NCI-H1436 (cell line): ENCODE results near the gene KLF7.

ENCODE experiments used
- DNase-seq: peaks from one replicate; lab custom pipeline; 2025; lab: John Stamatoyannopoulos, UW

Gene KLF7

DNA sequence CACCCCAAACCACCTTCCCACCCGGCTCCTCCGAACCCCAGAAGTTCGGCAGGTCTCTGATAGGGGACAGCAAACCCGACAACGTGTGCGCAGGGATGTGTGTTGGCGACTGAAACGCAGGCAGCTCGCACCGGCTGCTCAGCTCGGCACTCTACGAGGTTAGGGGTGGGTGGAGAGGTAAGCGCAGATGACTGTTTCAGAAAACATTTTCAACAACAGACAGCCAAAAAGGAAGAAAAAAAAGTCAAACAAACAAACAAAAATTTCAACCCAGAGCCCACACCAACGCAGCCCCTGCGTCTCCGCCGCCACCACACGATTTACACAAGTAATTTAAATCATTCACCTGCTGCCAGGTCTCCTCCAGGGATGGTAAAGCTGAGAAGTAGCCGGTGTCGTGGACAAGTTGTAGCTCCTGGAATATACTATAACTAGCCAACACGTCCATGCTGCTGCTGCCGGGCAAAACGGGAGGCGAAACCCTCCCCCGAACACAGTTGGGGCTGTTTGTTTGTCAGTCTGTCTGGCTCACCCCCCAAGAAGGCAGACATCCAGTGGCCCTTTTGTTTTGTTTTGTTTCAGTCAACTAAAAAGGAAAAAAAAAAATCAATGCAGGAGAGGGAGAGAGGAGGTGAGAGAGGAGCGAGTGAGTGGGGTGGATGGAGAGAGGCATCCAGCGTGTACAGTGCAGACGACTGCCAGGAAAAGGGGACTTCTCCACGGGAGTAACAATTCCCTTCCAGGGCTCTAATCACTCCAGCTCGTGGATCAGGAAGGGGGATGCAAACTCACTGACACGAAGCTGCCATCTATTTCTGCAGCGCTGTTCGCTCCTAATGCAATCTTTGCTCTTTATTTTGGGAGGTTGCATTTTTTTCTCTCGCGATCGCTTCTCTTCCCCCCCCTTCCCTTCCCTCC lies at the start of gene KLF7:
Gene KLF7 (minus strand): TSS at position 828 of the 918 bp plus-strand sequence. CDS start 380 bp downstream, at position 448.
- no peak for DNase-seq

DNA sequence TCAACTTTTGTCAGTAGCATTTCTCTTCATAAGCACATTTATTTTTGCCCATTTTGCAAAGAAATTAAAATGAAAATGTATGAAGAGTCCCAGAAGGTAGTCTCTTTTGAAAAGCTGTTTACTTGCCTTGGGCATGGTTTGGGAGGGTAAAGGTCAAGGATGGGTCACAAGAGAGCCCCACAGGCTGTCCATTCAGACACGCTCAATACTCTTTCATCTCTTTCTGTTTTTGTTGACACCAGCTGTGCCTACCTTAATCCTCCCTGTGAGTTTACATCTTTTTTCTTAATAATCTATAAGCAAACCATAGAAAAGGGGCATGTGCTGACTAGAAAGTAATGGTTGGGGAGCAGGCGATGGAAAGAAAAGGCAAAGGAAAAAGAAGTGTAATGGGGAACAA lies 49.6 kb upstream of the KLF7 start:
- no peak for DNase-seq

DNA sequence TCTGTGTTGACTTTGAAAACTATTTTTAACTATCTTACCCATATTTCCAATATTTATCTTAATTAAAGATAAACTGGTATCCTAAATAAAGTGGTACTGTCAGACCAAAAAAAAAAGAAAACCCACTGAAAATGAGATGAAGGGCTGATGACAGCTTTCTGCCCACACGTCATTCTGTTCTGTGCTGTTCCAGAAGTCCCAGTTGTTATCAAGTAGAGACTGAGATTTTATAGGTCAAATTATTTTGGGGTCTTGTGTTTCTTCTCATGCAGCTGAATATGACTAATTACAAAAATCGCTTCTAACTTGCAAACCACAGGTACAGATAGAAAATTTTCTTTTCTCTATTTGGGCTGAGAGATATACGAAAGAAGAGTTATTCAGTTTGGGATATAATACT lies 48.7 kb upstream of the KLF7 start:
- DNase-seq = no peak

DNA sequence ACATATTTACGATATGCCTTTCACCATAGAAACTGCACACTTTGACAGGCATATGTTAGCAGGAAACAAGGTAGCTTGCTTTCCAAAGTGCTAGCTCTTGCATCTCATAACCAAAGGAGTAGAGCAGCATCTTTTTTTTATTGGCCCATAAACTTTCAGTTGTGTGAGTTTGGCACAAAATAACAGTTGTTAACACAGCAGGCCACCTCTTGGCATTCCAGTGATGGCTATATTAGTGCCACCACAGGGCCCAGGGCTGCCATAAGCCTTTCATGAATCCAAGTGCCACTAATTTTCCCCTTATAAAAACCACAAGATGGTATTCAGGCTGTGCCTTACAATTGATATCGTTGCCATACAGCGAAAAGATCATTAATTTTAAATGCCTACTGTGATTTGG lies 40.3 kb upstream of the KLF7 start:
- no peak for DNase-seq

DNA sequence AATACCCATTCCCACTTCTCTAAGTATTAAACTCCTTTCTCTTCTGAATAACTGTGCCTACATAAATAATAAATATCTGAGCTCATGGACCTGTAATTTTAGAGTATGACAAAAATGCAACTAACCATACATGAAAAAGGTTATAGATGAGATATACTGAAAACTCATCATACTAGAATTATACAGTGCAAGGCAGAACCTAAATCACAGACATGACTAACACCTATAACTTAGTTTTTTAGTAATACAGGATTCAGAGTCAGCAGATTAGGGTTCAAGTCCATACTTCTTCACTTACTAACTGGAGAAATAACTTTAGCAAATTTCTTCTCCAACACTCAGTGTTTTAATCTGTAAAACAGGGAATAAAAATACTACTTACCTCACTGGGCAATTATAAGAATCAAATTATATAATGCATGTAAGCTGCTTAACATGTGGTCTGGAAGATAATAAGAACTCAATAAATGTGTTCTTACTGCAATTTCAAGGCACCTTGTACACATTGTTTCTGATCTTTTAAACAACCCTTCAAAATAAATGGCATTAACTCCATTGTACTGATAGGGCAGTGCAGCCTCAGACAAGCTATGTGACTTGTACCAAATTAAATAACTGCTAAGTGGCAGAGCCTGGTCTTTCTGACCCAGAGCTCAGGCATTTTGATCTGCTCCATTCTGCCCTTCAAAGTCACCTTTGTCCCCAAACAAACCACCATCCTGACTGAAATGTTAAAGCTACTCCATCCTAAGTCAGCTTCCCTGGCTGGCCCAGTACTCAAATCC lies 39.6 kb upstream of the KLF7 start:
- no peak for DNase-seq

DNA sequence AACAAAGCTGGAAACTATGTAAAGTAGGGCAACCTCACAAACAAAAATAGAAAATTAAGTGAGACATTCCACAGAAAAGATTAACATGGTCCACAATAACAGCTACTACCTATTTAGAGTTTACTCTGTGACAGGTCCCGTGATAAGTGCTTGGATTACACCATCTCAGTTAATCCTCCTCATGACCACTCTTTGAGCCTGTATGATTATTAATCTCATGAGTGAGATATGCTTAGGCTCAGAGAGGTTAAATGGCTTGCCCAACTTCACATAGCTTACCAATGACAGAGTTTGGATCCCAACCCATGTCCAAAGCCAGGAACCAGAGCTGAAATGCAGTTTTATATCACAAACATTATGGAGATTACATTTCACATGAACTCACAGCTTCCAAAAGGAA lies 37.3 kb upstream of the KLF7 start:
- no peak for DNase-seq

DNA sequence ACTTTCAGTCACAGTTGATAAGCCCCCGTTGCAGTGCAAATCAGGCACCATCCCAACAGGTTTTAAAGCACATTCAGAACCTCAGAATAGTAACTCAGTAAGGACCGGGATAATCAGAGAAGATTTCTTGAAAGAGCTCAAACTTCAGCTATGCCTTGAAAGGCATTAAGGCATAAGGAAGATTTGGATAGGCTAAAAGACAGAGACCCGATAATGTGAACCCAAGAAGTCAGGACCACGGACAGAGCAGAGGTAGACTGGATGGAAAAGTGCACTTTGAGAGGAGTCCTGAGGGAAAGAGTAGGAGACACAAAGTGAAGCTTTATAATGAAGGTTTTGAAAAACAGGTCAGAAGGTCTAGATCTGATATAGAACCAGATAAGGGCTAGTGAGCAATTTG lies 36.9 kb upstream of the KLF7 start:
- no peak for DNase-seq

DNA sequence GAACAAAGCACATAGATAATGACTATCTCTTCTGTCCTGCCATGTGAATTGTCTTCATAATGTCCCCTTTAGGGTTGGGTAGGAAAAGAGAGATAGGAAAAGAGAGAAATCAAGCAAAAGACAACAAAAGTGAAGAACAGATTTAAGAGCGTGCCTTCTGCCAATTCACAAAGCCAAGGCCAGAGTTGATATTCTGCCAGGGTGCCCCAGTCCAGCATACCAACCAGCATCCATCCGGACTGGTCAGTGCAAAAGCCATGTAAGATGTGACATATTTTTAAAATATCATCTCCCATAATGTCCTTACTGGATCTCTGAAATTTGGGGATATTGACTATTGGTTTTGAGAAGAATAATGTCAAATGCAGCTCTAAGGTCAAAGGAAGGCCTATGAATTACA lies 35.7 kb upstream of the KLF7 start:
- no peak for DNase-seq

DNA sequence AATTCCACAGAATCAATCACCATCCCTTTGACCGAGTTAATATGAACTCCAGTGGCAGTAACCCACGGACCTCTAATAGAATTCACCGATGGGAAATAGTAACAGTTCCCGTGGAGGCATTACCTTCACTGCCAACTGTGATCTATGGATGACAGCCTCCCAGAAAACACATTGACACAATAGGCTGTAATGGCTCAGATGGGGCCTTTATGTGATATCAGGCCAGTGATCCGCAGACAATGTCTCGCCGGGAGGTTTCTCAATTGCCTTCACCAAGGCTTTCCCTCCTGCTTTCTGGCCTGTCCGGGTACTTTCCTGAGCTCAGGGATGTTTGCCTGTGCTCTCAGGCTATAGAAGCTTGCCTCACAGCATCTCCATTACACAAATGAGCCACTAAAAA lies 34.4 kb upstream of the KLF7 start:
- no peak for DNase-seq

DNA sequence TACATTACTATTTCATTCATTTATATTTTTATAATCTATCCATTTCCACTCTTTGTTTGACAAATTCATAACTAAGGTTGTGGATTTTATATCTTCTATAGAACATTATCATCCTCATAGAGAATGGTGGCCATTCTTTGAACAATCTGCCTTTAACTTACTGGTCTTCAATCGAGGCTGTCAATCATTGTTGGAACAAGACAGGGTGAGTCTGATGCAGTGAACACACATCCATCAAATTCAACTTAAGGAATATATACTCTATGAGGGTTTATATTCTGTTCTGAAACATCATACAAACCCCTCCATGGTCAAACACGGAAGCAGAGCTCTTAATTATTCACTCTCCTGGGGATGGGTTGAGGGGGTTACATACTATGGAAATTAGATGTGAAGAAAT lies 28.3 kb upstream of the KLF7 start:
- no peak for DNase-seq

DNA sequence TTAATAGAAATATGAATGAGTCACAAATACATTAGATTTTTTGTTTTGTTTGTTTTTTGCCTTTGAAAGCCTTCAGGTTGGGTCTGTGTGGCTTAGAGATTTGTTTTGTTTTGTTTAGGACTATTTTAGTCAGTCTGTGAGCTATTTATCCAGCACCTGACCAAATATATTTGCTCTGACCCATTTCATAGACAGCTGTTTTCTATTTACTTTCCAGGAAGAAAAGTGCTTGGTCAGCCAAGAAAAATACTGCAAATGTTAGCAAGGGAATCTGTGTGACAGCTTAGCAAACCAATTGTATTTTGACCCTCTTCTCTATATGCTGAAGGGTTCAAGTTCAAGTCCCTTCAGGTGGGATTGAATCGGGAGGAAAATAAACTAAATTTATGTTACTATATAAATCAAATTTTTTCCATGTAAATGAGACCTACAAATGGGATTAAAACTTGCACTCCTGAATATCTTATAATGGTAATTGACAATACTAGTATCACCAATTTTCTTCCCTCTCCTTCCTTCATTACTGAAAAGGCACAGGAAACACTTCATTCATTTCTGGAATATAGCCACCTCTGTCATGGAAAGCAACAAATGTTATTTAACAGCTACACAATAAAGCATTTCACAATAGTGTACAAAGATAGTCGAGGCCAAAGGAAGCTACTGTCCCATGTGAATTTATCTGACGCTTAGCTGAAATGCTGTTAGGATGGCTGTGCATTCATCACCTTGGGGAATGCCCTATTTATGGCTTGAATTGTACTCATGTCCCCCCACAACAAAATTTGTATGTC lies 23.1 kb upstream of the KLF7 start:
- no peak for DNase-seq

DNA sequence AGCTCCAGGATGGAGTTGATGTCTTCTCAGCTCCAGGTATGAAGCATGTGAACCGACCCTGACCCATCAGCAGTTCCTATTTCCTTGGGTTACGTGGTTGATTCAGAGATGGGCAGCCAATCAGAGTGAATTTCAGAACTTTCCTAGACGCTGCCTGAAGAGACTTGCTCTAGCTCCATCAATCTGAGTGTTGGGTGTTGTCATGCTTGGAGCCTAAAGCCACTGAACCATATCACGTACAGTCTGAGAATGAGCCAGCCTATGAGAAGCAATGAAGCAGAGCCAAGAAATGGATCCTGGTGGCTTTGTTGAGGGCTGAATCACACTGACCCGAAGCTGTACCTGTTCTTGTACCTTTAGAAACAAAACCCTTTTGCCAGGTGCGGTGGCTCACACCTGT lies 19.6 kb upstream of the KLF7 start:
- DNase-seq = no peak

DNA sequence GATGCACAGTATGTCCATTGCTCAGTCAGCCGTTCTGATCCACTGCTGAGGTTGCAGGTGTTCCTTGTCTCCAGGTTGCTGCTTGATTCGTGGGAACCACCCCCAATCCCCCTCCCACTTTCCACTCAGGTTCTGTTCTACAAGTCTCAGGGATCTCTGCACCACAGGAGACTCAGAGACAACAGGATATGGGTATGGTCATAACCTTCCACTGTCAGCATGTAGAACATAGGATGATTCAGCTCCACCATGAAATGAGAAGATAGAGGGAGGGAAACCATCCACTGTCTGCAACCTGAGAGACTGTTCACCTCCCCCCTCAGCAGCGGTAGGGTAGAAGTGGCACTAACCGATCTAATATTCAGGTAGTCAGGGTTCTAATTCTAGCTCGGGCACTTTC lies 19.0 kb upstream of the KLF7 start:
- no peak for DNase-seq

DNA sequence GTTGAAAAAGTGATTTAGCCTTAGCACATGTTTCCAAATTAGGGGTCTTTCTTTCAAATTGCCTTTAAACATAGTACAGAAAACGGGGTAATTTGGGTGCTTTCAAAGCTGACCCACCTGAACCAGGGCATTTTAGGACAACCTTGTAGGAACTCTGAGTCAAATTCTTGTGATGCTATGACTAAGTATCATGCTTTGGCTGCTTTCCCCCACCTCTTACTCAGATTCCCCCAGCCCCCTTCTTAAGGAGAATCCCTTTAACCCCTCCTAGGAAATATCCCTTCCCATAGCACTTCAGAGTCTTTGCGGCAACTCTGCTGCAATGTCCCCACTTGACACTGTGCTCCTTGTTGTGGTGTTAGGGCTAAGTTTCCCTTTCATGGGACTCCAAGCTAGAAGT lies 18.6 kb upstream of the KLF7 start:
- no peak for DNase-seq

DNA sequence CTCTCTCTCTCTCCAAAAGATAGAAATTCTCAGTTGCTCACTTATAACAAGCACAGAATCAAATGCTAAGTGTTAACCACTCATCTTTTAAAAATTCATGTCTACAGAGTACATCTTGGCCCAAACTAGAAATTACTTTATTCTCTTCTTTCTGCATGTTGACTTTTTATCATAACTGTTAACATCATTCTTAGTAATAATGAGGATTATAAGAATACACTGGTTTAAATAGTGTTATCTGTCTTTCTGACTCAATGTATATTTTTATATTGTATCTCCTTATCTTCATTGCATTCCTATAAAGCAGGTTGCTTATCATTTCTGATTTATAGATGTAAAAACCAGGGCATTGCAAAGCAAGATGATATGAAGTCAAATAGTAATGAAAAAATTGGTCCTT lies 17.8 kb upstream of the KLF7 start:
- DNase-seq = no peak

DNA sequence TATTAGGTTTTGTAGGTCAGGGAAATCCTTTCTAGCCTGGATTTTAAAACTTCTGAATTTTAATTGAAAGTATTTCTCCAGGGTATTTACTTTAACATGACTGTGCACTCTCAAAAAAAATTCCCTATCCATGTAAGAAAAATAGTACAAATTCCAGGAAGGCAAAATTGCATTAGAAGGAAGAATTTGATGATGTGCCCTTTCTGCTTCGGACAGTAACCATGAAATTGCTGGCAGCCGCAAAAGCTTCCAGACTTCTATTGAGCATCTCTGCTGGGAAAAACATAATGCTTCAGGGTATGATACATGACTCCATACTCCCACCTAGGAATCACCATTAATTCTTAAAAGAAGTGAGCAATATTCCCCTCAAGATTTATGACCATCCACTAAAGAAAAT lies 17.2 kb upstream of the KLF7 start:
- no peak for DNase-seq

DNA sequence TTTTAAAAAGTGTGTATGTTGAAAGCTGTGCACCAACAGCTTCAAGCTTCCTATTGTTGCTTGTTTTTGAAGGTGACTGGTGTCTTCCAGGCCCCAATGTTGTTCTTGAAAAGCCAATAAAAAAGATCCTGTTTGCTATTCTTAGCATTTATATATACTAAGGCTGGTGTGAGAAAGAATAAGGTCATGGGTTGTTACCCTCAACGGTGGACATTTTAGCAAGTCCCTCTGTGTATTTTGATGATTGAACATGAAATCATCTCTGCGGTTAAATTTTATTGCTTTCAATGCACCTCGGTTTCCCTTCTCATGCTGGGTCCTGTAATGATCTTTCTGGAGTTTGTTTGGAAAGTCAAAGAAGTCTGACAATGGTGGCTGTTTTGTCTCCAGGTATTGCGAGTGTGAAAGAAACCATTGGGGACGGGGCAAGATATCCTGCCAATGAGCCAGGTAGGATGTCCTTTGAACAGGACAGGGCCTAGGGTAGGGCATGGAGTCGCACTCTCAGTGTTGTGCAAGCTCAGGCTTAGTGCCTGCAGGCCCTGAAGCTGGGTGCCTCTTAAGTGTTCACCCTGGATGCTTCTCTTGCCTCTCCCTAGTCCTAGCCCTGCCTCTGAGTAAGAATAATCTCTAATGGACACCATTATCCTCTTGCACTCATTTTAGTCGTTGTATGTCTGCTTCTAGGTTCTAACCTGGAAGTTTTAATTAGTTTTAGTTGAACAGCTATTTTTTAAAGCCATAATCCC lies 16.0 kb upstream of the KLF7 start:
- DNase-seq = no peak

DNA sequence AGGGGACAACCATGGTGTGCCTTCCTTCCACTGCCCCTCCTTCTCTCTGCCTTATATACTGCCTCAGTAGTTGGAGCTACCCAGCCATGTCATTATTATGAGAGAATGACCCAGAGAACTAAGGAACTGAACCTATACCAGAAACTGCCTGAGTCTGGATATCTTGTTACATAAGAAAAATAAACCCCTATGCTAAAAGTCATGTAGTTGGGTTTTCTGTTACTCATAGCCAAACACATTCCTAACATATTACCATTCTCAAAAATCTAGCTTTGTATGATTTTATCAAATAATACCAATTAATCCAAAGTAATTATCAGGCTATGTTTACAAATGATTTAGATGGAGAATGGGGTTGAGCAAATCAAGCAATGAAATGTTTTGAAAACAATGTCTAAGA lies 15.0 kb upstream of the KLF7 start:
- DNase-seq = no peak

DNA sequence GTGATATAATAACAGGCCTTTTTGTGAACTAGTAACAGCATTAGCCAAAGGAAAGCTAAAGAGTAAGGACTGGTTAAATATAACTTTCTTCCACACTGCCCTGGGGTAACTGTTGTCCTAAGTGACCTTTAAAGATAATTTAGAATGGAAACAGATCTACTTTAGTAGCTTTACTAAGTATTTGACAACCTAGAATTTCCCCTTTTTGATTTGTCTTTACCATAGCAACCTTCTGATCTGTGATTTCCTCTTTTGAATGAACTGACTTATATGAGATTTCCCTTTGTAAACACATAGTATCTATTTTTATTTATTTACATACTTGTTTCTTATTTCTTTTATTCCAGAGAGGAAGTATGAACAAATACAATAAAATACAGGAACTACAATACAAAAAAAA lies 10.5 kb upstream of the KLF7 start:
- DNase-seq = no peak

DNA sequence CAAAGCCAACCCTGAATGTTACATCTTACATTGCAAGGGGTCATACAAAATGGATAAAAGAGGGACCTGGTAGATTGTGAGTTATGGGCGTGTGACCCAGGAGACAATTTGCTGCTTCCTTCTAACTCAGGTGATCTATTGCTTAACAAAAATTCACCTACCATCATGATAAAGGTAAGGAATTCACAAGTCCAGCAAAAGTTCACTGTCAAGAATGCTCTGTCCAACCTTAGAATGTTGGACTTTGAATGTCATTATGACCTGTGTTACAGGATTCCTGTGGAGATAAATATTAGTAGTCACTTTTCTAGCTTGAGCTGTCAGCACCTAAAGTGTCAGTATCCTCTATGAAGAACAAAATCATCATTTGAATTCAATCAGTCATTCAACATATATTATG lies 7.9 kb upstream of the KLF7 start:
- DNase-seq = no peak

DNA sequence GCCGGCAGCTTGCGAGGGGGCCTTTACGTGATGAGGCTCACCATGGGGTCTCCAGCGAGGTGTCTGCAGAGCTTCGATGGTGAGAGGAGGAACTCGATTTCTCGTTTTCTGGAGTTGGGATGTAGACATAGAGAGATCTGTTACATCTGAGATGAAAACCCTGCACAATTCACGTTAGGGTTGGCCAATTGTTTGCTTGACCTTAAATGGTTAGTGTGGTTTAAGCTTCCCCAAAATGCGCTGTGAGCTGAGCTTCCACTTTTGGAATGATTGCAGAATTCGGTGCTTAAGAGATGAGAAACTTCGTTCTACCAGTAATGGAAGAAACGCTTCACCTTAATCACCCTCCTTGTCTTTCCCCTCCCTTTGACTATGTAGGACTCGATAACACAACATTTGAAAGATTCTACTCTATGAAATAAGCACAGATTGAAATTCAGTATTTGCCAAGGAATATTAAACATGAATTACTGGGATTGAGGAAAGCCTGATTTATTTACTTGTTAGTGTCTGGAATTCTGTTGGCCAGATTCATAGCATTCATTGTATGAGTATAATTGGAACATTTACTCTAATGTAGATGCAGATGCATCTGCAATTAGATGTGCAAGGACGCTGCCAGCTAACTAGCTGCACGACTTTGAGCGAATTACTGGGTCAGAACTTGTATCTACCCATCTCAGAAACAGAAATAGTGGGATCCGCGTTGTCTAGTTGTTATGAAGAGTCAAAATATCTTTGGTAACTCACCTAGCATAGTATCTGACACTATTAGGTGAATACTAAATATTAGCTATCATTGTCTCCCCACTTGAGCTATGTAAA lies 1.6 kb upstream of the KLF7 start:
- no peak for DNase-seq
